OCI-LY7 (cell line): ENCODE results near the gene PLCXD3.

ENCODE experiments used
- EZH2phosphoT487 ChIP-seq: fragments of 200-600 bp; sonication (generic); IDR thresholded peaks from 2 replicates; pipeline ENCODE4 v1.6.1; 2018; ENCODE audit warnings: low read depth, borderline replicate concordance, mild to moderate bottlenecking, mixed run types, antibody characterized with exemption, low read length, moderate library complexity, mixed read lengths
- TF ChIP-seq, protein P1 (sequence below): fragments of 200-600 bp; sonication (generic); conservative IDR thresholded peaks from 2 replicates; pipeline ENCODE4 v1.5.1; 2014; ENCODE audit warnings: mild to moderate bottlenecking, antibody characterized with exemption, low read length, moderate library complexity, mixed read lengths

DNA sequence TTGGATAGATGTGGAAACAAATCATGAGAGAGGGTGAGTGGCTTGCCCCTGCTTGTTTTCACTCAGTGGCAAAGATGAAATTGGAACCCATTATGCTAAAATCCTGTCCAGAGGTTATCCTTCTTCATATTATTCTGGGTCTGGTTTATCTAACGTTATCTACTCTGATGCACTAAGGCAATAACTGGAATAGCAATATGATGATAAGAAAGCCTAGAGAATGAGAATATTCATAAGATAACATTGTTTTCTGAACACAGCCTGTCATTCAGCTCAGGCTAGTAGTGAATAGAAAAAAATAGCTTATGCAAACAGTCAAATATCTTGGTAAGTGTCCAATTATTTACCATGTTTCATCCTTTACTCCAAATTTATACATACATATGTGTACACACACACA is 165.1 kb downstream of the PLCXD3 start:
- TF ChIP-seq, protein P1, sequence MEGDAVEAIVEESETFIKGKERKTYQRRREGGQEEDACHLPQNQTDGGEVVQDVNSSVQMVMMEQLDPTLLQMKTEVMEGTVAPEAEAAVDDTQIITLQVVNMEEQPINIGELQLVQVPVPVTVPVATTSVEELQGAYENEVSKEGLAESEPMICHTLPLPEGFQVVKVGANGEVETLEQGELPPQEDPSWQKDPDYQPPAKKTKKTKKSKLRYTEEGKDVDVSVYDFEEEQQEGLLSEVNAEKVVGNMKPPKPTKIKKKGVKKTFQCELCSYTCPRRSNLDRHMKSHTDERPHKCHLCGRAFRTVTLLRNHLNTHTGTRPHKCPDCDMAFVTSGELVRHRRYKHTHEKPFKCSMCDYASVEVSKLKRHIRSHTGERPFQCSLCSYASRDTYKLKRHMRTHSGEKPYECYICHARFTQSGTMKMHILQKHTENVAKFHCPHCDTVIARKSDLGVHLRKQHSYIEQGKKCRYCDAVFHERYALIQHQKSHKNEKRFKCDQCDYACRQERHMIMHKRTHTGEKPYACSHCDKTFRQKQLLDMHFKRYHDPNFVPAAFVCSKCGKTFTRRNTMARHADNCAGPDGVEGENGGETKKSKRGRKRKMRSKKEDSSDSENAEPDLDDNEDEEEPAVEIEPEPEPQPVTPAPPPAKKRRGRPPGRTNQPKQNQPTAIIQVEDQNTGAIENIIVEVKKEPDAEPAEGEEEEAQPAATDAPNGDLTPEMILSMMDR: no peak
- TF ChIP-seq EZH2phosphoT487: no peak
